Activated T-cell treated with anti-CD3 and anti-CD28 coated beads, Interleukin-2, amount 50 U/mL, for 48 hours (primary cell): ENCODE data around the gene KCTD16.

Experiments used
- DNase-seq, 2 experiments: peaks; one replicate each; pipeline ENCODE4 v3.0.0-alpha.2; 2020

The KCTD16 gene

DNA sequence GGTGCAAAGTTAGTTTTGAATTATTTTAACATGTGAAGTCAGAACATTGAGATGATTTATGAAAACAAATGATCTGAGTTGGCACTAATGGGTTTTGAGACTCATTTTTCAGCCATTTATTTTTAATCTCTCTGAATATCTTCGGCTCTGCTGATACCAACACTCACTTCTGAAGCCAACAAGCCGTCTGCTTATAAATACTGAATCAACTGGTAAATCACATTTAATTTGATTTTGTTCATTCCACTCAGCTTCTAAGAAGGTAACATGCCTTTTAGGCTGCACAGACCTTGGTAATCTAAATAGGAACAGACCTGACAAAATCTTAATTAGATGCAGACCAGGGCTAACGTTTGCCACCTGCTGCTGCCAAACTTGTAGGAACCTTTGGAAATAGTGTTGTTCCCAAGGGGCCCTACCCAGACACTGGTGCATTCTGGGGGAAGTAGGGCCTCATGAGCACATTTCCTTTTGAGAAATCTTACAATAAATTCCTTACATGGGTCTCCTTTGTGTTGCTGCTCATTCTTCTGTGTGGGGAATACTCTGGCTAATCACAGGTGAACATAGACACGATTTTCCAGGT, 182.2 kb downstream of the KCTD16 start:
- no peak for DNase-seq

DNA sequence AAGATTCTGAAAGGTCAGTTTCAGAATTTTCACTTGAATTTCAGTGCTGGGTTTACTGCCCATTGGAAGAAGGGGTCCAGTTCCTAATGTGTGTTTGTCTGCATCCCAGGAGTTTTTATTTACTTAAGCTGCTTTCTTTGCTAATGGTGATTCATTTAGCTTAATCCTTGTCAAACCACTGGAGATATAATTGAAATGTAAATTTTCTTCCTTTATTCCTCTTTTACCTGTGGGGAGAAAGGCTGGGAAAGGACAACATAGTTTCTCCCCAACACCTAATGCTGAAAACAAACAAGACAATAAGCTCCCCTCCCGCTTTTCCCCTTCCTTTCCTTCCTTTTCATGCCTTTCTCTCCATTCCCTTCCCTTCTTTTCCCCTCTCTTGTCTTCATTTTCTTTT, 185.8 kb downstream of the KCTD16 start:
- DNase-seq, result no peak

DNA sequence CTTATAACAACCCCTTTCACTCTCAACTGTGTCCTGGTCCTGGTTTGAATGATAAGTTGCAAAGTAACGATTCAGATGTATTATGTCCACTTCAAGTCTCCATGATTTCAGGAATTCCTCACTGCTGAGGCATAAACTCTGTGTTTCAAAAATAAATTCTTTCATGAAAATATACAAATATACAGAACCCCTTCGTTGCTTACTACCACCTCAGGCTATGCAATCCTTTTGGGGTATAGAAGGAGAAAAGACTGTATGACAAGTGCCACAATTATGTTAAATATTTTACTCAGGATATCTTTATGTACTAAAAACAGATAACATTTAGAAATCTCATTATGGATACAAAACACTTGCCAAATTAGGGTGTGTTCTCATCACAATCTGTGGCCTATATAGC, 190.7 kb downstream of the KCTD16 start:
- DNase-seq, result no peak

DNA sequence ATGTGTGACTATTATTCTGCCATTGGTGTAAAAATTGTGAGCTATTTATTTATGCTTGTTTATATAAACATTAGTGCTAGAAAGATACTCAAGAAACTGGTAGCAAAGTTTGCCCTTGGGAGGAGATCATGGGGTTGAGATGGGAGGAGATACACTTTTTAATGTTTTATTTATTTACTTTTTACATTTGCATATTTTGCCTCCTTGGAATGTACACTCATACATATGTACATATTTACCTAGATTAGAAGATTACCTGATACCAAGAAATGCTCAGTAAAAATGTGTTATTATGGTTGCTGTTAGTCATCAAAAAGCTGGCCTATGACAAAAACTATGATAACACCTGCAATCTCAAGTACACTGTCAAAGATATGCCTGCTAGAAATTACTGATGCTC, 195.2 kb downstream of the KCTD16 start:
- no peak for DNase-seq

DNA sequence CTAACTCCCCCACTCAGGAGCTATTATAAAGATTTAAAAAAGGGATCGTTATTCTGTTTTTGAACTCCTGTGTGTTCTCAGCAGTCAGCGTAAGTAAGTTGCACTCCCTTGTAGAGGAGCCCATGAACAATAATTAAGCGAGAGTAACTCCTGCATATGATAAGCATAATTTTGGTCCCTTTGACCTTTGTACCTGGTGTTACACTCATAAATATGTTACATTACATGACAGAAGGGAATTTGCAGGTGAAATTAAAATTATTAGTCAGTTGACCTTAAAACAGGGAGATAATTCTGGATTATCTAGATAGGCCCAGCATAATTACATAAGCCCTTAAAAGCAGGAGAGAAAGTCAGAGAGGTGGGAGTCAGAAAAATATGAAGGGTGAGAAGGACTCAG, 197.3 kb downstream of the KCTD16 start:
- DNase-seq, result no peak

DNA sequence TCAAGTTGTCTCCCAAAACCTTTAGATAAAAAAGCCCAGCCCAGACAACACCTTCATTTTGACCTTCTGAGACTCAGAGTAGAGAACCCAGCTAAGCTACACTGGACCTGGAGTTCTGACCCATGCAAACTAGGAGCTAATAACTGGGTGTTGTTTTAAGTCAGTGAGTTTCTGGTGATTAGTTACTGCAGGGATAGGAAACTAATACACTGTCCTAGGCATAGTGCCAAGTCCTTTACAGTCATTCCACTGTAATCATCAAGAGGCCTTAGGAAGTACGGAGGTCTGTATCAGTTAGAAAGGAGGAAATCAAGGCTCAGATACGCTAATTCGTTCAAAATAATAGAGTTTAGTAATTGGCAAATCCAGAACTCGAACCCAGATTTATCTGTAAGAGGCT, 197.9 kb downstream of the KCTD16 start:
- no peak for DNase-seq

DNA sequence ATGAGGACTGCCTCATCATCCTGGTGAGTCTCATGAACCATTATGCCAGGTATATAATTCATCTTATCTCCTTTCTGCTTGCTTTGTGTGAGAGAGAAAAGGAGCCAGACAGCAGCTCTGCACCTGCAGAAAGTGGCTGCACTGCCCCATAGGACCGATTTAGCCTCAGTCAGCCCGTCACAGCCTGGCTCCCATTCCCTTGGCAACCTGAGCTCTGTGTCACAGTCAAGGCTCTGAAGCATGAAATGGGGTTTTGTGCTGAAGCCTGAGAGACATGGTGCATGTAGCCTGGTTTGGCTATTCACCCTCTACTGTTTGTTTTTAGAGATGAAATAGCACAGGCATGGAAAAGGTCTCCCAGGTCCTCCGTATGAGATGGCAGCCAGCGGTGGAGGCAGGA, 198.3 kb downstream of the KCTD16 start:
- no peak for DNase-seq

DNA sequence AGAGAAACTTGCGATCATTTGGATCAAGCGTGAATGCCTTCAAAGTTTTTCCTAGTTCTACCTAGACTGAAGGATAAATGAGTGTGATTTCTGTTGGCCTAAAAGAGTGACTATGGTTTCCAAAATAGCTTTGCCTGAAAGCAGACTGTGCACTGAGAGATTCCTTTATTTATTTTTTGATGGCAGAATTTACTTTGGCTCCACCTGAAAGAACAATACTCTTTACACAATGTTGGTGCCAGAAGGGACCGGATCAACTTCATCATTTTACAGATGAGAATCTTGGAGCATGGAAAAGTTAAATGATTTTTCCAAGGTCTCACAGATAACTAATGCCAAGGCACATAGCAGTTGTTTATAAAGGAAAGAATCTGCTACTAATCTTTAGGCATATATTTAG, 199.6 kb downstream of the KCTD16 start:
- DNase-seq, result no peak

DNA sequence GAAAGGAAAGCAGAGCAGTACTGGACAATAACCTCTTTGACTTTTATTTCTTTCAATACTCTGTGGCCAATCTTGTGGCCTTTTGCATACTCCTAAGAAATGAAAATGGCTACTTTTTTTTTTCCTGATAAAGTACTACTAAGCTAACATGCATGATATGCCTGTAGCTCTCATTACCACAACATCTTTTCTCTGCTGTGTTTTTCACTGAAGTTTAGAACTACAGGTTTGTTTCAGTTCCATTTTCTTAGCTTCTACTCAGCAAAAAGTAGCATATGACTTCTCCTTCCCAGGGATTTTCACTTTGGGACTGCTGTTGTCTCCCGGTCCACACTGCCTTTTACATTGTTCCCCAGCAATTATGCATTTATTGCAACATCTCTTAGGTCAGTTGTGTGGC, 204.0 kb downstream of the KCTD16 start:
- DNase-seq, result no peak

DNA sequence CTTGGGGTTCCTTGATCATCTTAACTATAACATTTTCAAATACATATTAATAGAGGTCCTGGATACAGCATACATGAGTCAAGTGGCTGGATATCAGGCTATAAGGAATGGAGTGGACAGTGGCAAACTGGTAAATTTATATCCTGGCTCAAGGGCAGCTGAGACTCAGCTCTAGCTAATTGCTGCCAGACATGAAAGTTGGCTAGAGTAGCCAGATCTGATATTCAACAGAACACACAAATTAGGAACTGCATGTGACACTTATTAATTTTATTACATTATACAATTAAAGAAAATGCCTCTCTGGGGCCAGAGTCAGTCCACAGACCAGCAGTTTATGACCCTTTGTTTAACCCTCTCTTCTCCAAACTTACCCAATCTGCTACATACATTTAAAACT, 206.5 kb downstream of the KCTD16 start:
- no peak for DNase-seq

DNA sequence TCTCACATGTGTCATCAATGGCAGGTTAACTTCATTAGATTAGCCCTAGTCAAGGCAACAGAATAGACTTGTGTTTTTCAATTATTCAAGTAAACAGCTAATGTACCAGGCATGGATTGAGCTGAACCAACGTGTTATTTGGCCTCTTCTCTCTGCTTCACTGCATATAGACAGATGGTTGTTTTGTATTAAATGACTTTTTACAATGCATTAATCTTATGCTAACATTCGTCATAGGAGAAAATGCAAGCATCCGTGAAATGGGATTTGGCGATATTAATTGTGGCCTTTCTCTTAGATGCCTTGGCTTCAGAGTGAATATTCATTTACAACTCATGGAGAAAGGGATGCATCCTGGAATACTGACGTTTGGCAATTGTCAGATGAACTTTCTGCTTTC, 208.0 kb downstream of the KCTD16 start:
- no peak for DNase-seq

DNA sequence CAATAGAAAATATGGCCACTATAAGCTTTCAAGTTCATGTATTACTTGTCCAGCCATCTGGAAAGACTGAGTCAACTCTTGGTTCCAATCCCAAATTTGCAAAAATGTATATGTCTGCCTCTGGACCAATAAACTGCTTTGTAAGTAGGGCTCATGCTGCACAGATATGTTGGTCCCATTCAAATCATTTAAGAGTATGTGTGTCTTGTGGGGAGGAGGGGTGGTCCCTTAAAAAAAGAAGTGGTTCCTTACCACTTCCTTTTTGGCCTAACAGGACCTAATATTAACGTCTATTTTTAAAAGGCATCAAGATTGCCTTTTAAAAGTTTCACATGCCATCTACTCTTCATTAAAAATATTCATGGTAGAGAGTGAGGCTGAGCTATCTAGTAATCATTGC, 214.9 kb downstream of the KCTD16 start:
- DNase-seq, result no peak

DNA sequence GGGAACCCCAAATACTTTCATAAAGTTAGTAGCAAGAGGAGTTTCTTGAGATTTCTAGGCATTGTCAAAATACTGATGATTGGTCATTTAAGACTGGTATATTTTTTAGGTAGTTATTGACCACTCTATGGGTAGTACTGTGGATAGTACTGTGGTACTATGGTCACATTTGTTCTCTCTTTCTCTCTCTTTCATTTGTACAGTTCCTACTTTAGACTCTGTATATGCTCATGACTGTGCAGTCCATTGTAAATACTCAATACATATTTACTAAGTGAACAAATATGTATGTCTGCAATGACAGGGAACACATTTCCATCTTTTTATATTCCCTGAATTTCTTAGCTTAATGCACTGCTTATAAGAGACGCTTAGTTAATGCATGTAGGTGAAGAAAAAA, 215.6 kb downstream of the KCTD16 start:
- no peak for DNase-seq

DNA sequence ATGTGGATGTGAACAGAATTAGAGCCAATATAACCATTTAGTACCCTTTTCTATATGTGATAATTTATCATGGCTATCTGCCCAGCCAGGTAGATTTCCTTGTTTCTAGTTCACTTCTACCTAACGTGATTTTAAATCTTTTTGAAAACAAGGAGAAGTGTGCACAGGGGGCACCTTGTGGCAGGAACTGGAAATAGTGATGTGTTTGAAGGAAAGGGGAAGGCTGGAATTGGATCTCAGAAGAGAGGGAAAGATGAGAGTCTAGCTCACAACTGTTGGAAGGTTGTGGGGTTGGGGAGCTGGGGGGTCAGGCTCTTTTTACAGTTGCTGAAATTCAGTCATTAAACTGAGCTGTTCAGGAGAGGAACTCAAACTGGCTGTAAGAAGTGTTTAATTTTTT, 219.5 kb downstream of the KCTD16 start:
- no peak for DNase-seq

DNA sequence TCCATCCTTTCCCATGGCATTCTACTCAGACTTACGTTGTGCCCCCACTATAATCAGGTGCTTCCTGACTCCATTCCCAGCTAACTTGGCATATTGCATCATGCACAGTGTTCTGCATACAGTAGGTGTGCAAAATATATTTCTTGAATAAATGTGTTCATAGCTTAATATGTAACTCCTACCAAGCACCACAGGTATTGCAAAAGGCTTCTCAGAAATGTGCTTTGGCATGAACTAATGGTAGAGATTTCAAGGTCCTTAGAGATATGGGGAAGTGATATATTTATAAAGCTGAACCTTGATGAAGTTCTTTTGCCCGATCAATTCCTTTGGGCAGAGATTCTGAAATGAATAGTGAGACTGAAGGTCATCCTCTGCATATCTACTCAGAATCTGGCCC, 220.4 kb downstream of the KCTD16 start:
- DNase-seq, result no peak

DNA sequence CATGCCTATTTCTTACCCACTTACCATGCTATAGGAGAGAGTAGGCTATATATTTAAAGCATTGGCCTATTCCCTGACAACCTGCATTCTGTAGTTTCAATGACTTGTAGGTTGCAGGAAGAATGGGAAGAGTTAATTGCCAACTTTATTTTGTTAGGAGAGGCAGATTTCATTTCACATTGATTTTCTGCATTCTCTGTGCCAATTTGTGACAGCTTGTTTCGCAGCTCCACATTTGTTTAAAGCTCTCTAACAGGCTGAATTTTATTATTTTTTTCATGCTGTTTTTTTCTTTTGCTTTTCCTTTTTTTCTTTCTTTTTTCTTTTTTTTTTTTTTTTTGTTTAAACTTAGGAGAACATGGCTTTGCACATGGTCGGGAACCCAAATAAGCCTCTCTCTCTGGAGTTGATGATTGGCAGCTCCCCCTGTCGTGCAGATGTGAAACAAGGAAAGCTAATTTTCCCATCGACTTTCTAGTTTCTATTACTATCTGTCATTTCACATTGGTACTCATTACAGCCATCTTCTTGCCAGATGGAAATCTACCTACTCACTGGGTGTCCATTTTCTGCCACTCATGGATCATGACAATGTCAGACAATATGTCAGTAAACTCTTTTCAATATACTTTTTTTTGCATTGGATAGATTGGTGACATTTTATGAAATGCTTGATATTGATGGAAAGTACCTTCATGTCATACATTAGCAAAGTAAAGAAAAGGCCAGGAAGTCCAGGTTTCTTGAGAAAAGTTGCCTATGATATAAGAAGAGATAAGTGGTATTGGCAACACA, 223.2 kb downstream of the KCTD16 start:
- DNase-seq, result no peak

DNA sequence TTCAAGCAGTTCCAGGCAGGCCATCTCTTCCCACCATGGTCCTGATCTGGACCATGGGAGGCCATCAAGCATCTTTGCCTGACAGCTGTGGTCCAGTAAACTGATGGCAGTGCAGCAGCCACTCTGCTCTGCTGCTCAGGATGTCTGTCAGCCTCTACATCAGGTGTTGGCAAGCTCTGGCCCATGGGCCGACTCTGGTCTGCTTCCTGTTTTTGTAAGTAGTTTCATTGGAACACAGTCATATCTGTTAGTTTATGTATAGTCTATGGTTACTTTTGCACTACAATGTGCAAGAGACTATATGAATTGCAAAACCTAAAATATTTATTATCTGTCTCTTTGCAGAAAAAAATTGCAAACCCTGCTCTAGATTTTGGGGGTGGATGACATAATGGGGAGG, 225.0 kb downstream of the KCTD16 start:
- DNase-seq, result no peak

DNA sequence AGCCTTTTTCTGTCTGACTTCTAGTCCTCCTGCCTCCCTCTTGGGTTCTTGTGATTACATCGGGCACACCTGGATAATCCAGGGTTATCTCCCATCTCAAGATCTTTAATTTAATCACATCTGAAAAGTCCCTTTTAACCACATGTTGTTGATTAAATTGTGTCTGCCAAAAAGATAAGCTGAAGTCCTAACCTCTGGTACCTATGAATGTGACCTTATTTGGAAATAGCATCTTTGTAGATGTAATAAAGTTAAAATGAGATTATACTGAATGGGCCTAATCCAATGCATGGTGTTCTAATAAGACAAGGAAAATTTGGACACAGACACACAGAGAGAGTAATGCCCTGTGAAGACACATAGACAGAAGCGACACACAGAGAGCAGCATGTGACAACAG, 232.4 kb downstream of the KCTD16 start:
- no peak for DNase-seq

DNA sequence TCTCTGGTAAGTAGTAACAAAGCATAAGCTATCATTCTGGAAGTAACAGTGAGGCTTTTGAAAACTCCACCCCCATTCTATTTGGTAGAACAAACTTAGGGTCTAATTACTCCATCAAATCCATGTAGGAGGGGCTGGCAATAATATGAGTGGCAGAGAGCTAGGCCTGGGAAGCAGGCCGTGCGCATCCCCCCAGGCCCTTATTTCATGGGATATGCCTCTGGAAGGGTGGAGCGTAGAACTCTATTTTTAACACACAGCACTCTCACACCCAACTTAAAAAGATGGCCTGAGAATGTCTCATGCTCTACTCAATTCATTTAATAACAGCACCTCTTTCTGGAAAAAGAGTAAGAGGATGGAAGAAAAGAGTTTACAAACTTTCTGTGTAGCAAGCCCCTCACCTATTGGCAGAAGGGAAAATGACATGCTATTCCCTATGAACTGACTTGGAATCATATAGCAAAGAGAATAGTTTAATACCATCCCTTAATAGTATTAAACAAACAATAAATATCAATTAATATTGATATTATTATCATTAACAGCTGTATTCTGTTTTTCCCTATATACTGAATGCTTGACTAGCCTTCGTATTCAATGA, 233.2 kb downstream of the KCTD16 start:
- DNase-seq, result no peak

DNA sequence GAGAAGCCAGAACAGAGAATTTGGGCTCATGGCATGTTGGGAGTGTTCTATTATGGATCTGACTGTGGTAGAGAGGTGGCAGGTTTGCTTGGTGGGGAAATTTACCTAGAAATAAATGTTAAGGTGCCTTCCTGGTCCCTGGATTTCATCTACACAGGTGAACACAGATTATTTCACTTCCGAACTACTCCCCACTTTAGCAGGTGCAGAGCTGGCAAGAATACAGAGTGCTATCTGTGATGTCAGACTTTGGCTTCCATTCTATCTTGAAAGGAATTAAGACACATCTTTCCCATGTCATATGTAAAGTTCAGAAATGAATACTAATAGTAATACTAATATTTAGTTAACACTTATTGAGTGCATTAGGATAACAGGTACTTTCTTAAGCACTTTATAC, 234.0 kb downstream of the KCTD16 start:
- no peak for DNase-seq

DNA sequence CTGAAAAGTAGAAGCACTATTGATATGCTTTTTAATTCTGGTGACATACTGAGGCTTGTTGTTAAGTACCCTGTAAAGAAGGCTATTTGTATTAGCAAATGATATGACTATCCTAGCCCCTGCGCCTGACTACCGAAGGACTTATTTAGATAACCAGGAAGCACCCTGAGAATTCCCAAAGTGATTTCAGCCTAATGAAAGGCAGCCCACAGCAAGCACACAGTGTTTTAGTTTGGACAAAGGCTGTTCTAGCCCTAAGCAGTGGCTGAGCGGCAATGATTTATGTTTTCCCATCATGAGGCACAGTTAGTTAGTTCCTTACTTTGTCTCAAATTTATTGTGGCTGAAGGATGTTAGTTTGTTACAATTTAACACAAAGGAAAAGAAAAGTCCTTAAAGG, 235.3 kb downstream of the KCTD16 start:
- no peak for DNase-seq

DNA sequence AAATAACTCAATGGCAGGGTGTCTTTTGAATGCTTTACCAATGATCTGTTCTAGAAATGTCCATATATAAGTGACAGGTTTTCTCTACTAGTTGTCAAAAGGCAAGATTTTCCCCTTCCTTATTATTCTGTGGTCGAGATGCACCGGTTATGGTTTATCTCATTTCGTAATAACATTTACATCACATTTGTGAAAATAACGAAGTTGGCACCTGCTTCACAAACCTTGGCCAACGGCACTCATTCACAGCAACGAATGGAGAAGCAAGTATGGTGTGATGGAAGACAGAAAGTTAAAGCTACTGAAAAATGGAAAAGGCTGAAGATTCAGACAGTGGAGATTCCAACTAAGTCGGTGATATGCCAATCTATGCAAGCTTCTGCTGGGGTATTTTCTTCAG, 235.8 kb downstream of the KCTD16 start:
- no peak for DNase-seq

DNA sequence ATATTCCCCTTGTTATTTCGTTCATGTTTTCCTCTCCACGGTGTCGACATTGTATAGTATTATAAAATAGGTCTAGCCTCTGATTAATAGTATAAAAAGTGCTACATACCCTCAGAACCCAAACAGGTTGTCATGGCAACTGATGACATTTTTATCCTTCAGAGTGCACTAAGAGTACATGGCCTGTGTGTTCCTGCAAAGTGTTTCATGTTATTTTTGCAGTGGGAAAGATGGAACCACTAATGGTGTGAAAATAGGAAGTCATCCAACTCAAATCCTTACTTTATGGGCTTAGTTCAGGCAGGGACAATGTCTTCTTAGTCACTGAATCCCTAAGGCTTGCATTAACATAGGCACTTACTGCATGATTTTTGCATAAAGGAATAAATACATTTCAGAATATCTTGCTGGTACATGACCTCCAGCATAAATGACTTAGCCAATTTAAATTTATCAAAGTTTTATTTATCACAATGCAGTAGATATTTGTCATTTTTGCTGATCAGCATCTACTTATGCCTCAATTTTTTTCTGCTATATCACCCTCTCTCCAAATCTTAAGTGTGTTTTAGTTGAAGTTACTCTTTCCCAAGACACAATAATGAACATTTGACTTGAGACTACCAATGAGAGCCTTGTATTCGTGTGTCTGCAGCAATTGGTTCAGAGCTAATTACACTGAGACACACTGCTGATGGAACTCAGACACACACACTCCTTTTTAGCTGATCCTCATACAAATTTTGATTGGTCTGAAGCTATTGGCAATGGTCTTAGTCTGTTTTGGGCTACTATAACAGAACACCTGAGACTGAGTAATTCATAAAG, 243.7 kb downstream of the KCTD16 start:
- no peak for DNase-seq

DNA sequence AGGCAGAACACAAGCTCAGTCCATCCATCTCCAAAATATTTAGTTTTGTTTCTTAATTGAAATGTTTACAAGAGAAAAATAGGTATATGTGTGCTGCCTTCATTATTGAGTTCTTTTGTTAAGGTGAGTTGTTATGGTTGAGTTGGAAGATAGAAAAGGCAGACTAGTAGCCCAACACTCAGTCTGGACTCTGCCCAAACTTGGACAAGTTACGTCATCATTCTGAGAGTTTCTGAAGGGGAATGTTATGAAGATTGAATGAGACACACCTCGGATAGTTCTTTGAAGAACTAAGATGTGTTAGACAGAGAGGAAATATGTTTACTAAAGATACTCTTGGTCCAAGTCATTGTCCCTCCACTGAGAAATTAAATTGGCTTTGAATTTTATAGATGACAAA, 245.5 kb downstream of the KCTD16 start:
- DNase-seq, result no peak
